B cell (primary cell): ENCODE data around the gene ASTN1. TPM values are rescaled to one million over a fixed set of nuclear protein-coding genes. Genes with fewer than 3 reads are reported as not detected.

ENCODE experiments used
- ATAC-seq: fragments of 200-7000 bp; cut with Tn5 transposase; one replicate; pipeline ENCODE4 v1.10.0; 2021; ENCODE audit warnings: low read depth, mild to moderate bottlenecking, moderate number of reproducible peaks, moderate library complexity
- CTCF ChIA-PET: fragments of 350-600 bp; sonication (Branson Sonifier 250); formaldehyde crosslinking; loops from one replicate; lab custom pipeline; 2021; ENCODE audit warnings: antibody characterized with exemption, inconsistent platforms; lab: Charles Lee
- POLR2A ChIA-PET: fragments of 350-600 bp; sonication (Branson Sonifier 250); formaldehyde crosslinking; loops from one replicate; lab custom pipeline; 2021; ENCODE audit warnings: antibody characterized with exemption; lab: Charles Lee
- DNase-seq: peaks from one replicate; pipeline ENCODE4 v3.0.0; 2013
- H2AFZ ChIP-seq: 2 replicates; pipeline ENCODE4 v1.6.1; 2012; ENCODE audit warnings: mild to moderate bottlenecking, low read depth, low read length; ENCODE audit not compliant: insufficient read depth, poor library complexity, severe bottlenecking
- H3K27ac ChIP-seq, 2 donors: 1 replicate in 1 of 2; 2 replicates in 1 of 2; pipeline ENCODE4 v1.5.1; 2012 to 2013; ENCODE audit warnings: low read length in 2 of 2, mild to moderate bottlenecking in 2 of 2, moderate library complexity in 1 of 2
- H3K27me3 ChIP-seq, 4 experiments: fragments of 200-600 bp in 1 of 4; sonication (generic) in 1 of 4; replicated peaks in 1 of 4; 1 replicate in 2 of 4; 2 replicates in 2 of 4; pipeline versions ENCODE4 v1.6.1 to v1.7.0; 2013 to 2016; ENCODE audit warnings: low read length in 3 of 4, mild to moderate bottlenecking in 2 of 4, mixed read lengths in 1 of 4, moderate library complexity in 1 of 4; ENCODE audit not compliant: insufficient read depth in 4 of 4, control insufficient read depth in 3 of 4; ENCODE audit errors: control extremely low read depth in 1 of 4
- H3K36me3 ChIP-seq, 2 experiments: replicated peaks in 1 of 2; 1 replicate in 1 of 2; 2 replicates in 1 of 2; pipeline versions ENCODE4 v1.6.1 to v1.7.1; 2013; ENCODE audit warnings: low read length in 1 of 2; ENCODE audit not compliant: insufficient read depth in 2 of 2, control insufficient read depth in 1 of 2; ENCODE audit errors: control extremely low read depth in 1 of 2, extremely low read depth in 1 of 2
- H3K4me1 ChIP-seq, 2 donors: fragments of 200-600 bp in 1 of 2; sonication (generic) in 1 of 2; 1 replicate in 1 of 2; 2 replicates in 1 of 2; pipeline versions ENCODE4 v1.5.1 to v1.6.1; 2013 to 2017; ENCODE audit warnings: low read length in 2 of 2; ENCODE audit not compliant: control insufficient read depth in 2 of 2, insufficient read depth in 2 of 2
- H3K4me2 ChIP-seq: replicated peaks from 2 replicates; pipeline ENCODE3; 2012; ENCODE audit warnings: mild to moderate bottlenecking, low read depth, low read length; ENCODE audit not compliant: poor library complexity, severe bottlenecking
- H3K4me3 ChIP-seq, 5 experiments: fragments of 200-600 bp in 1 of 5; sonication (generic) in 1 of 5; 1 replicate in 3 of 5; 2 replicates in 2 of 5; pipeline versions ENCODE4 v1.5.1 to v1.7.0; 2011 to 2016; ENCODE audit warnings: low read length in 4 of 5, mild to moderate bottlenecking in 4 of 5, low read depth in 2 of 5, control low read depth in 1 of 5, moderate library complexity in 1 of 5; ENCODE audit not compliant: insufficient read depth in 1 of 5; ENCODE audit errors: control extremely low read depth in 1 of 5, extremely low read depth in 1 of 5
- H3K79me2 ChIP-seq: fragments of 200-600 bp; sonication (generic); one replicate; pipeline ENCODE4 v1.6.0; 2016; ENCODE audit warnings: low read length; ENCODE audit not compliant: control insufficient read depth, insufficient read depth
- H3K9ac ChIP-seq: fragments of 200-600 bp; sonication (generic); 2 replicates; pipeline ENCODE4 v1.6.1; 2017; ENCODE audit warnings: mild to moderate bottlenecking, low read length, moderate library complexity
- H3K9me3 ChIP-seq, 3 donors: one replicate each; pipeline versions ENCODE4 v1.6.1 to v1.7.1; 2013; ENCODE audit warnings: low read length in 2 of 3; ENCODE audit not compliant: control insufficient read depth in 2 of 3, insufficient read depth in 1 of 3; ENCODE audit errors: control extremely low read depth in 1 of 3
- H4K20me1 ChIP-seq: 2 replicates; pipeline ENCODE4 v1.6.0; 2012; ENCODE audit warnings: mild to moderate bottlenecking, low read length; ENCODE audit not compliant: insufficient read depth, control insufficient read depth, poor library complexity, severe bottlenecking
- H3K27ac Mint-ChIP-seq: one replicate; pipeline ENCODE4 v1.8.0; 2021; ENCODE audit warnings: mixed read lengths
- H3K27me3 Mint-ChIP-seq: one replicate; pipeline ENCODE4 v1.8.0; 2021; ENCODE audit warnings: mixed read lengths
- H3K4me1 Mint-ChIP-seq: one replicate; pipeline ENCODE4 v1.8.0; 2021; ENCODE audit warnings: mixed read lengths
- H3K4me3 Mint-ChIP-seq: one replicate; pipeline ENCODE4 v1.8.0; 2021; ENCODE audit warnings: mixed read lengths
- H3K9me3 Mint-ChIP-seq: one replicate; pipeline ENCODE4 v1.8.0; 2022; ENCODE audit warnings: mixed read lengths; ENCODE audit not compliant: insufficient read depth
- CTCF ChIP-seq: fragments of 200-600 bp; IDR thresholded peaks from one replicate; pipeline ENCODE4 v1.8.0; 2022; ENCODE audit warnings: antibody characterized with exemption, mild to moderate bottlenecking
- EZH2 ChIP-seq: IDR thresholded peaks from 2 replicates; pipeline ENCODE4 v1.6.1; 2012; ENCODE audit warnings: borderline replicate concordance, low read depth, mild to moderate bottlenecking, moderate library complexity, low read length; ENCODE audit not compliant: insufficient read depth, poor library complexity, severe bottlenecking
- WGBS: methylation state at CpG from one replicate; pipeline ENCODE4 v1.1.5; 2013; ENCODE audit warnings: missing lambda C conversion rate; ENCODE audit not compliant: insufficient coverage; 5-methylcytosine and 5-hydroxymethylcytosine counted together
- intact Hi-C: fragments of 100-400 bp; cut with micrococcal nuclease; formaldehyde crosslinking; loops from one replicate; pipeline ENCODE4 v1.10.0; 2022
- polyA plus RNA-seq: library from polyadenylated mRNA; depleted of rRNA; stranded (reverse); fragments of >200 nt; gene quantifications from 2 replicates; pipeline ENCODE4 v1.2.3, GENCODE V29; 2012
- total RNA-seq, 2 donors: library from RNA; stranded (reverse); fragments of 120-200 nt in 1 of 2; gene quantifications; 1 replicate in 1 of 2; 2 replicates in 1 of 2; pipeline versions ENCODE4 v1.2.3 to v1.2.4, GENCODE V29; 2013 to 2022

ASTN1 gene
- total and polyA plus RNA-seq, 2 donors (not counting 1 experiment from before 2014, with no cell fraction given) = not detected

DNA sequence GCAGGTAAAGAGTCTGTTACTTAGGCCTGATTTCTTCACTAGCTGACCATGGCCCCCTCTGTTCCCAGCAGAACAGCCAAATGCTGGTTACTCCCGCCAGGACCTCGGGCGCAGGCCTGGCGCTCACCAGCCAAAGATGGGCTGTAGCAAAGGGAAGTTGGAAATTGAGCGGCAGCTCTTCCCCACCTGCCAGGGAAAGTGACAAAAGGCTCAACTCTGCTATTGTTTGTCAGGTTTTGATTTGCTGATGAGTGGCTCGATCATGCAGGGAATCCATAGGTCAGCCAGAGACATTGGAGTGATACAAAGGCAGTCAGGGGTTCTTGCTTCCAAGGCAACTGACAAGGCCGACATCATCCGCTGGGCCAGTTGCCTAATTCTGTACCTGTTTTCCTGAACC lies 120.1 kb downstream of the ASTN1 start:
- WGBS = 63% methylated on average over 6 of the region's 8 CpGs
- no peaks in the 10 kb centered on the region for H3K79me2 ChIP-seq
- H3K4me1 ChIP-seq = no peaks in the 10 kb centered on the region
- intact Hi-C loops = no loop called here
- no peak overlapping the region for H3K9ac ChIP-seq
- H3K27ac ChIP-seq = no peak overlapping the region
- no peaks in the 10 kb centered on the region for H3K4me1 Mint-ChIP-seq
- H3K27me3 ChIP-seq = peaks cover 0 to 3% (median 0%) of the 10 kb centered on the region in 4 experiments
- peaks cover 0 to 3% (median 0%) of the 10 kb centered on the region in 3 donors for H3K9me3 ChIP-seq
- TF ChIP-seq CTCF = no peak
- no peak for TF ChIP-seq EZH2
- no peak overlapping the region for H3K4me3 Mint-ChIP-seq
- ChIA-PET CTCF (no interaction called here), POLR2A (no interaction called here)
- peaks cover 31% of the 10 kb centered on the region for H3K27me3 Mint-ChIP-seq
- ATAC-seq = no peak
- no peaks in the 10 kb centered on the region for H3K9me3 Mint-ChIP-seq
- no peak overlapping the region for H3K4me2 ChIP-seq
- DNase-seq = no peak
- no peak overlapping the region for H3K4me3 ChIP-seq
- H4K20me1 ChIP-seq = no peaks in the 10 kb centered on the region
- H3K27ac Mint-ChIP-seq = no peak overlapping the region
- no peak overlapping the region for H2AFZ ChIP-seq
- no peaks in the 10 kb centered on the region for H3K36me3 ChIP-seq

GRCh38 chr1:177043597-177043996 lies 120.9 kb downstream of the ASTN1 start:
- H2AFZ ChIP-seq = no peak overlapping the region
- WGBS = no CpG with 5 or more reads among the region's 5 CpGs
- ATAC-seq (no peak), DNase-seq (no peak)
- H3K36me3 ChIP-seq = no peaks in the 10 kb centered on the region
- H3K9ac ChIP-seq = no peak overlapping the region
- no peaks in the 10 kb centered on the region for H4K20me1 ChIP-seq
- intact Hi-C loops = no loop called here
- Mint-ChIP-seq H3K27ac (no peak overlapping the region), H3K4me3 (no peak overlapping the region), H3K4me1 (no peaks in the 10 kb centered on the region), H3K27me3 (peaks cover 31% of the 10 kb centered on the region), H3K9me3 (no peaks in the 10 kb centered on the region)
- peaks cover 0 to 3% (median 0%) of the 10 kb centered on the region in 4 experiments for H3K27me3 ChIP-seq
- no peaks in the 10 kb centered on the region for H3K4me1 ChIP-seq
- no peaks in the 10 kb centered on the region for H3K79me2 ChIP-seq
- no peak overlapping the region for H3K27ac ChIP-seq
- TF ChIP-seq CTCF (no peak), EZH2 (no peak)
- no peak overlapping the region for H3K4me3 ChIP-seq
- CTCF ChIA-PET = no interaction called here
- H3K9me3 ChIP-seq = peaks cover 0 to 3% (median 0%) of the 10 kb centered on the region in 3 donors
- no peak overlapping the region for H3K4me2 ChIP-seq
- POLR2A ChIA-PET = no interaction called here
